Lower leg skin (tissue), 3 donors: Measurements from ENCODE around the gene EPB41L4B.

ENCODE experiments used
- POLR2A ChIP-seq, 2 donors: fragments of 450-650 bp; IDR thresholded peaks; one replicate each; pipeline ENCODE4 v1.6.1; 2016 to 2017; ENCODE audit warnings: antibody characterized with exemption in 2 of 2, mild to moderate bottlenecking in 1 of 2, moderate library complexity in 1 of 2
- TF ChIP-seq, protein P1 (sequence below), 3 donors: fragments of 450-650 bp; IDR thresholded peaks; one replicate each; pipeline ENCODE4 v1.5.1; 2016; ENCODE audit warnings: antibody characterized with exemption in 3 of 3, mild to moderate bottlenecking in 3 of 3, moderate library complexity in 2 of 3

DNA sequence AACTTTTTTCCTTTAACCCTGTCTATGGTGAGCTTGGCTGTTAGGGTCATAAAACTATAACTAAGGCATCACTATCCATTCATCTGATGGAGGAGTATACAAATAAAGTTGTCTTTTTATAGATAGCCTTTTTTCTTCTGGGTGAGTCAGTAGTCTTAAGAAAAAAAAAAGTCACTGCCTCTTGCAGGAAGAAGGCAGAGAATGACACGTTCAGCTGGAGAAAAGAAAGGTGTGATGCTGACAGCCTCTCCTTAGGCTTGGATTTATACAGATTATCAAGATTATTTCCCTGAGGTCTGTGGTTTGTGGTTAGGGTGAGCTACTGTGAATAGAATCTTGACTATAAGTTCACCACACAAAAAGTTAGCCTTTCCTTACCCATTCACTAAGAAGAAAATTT lies 23.0 kb downstream of the EPB41L4B start:
- TF ChIP-seq, protein P1, sequence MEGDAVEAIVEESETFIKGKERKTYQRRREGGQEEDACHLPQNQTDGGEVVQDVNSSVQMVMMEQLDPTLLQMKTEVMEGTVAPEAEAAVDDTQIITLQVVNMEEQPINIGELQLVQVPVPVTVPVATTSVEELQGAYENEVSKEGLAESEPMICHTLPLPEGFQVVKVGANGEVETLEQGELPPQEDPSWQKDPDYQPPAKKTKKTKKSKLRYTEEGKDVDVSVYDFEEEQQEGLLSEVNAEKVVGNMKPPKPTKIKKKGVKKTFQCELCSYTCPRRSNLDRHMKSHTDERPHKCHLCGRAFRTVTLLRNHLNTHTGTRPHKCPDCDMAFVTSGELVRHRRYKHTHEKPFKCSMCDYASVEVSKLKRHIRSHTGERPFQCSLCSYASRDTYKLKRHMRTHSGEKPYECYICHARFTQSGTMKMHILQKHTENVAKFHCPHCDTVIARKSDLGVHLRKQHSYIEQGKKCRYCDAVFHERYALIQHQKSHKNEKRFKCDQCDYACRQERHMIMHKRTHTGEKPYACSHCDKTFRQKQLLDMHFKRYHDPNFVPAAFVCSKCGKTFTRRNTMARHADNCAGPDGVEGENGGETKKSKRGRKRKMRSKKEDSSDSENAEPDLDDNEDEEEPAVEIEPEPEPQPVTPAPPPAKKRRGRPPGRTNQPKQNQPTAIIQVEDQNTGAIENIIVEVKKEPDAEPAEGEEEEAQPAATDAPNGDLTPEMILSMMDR (IDR thresholded peaks at IDR 0.05): no peak
- TF ChIP-seq POLR2A (IDR thresholded peaks at IDR 0.05): no peak
